Left ventricle myocardium inferior (tissue), 1 donor: Measurements from ENCODE around the gene PRIM2. TPM values are rescaled to one million over a fixed set of nuclear protein-coding genes. Genes with fewer than 3 reads are reported as not detected.
"Not testable (repeated sequence)": the region's sequence is repeated elsewhere in the genome, so short reads cannot be mapped to it uniquely, and the experiment has no call there.

Source experiments
- DNase-seq: peaks from one replicate; pipeline ENCODE4 v3.0.0-alpha.2; 2020
- H3K27ac ChIP-seq: fragments of 200-600 bp; replicated peaks from 2 replicates; pipeline ENCODE4 v1.8.0; 2021
- H3K27me3 ChIP-seq: fragments of 200-600 bp; 2 replicates; pipeline ENCODE4 v1.8.0; 2021; ENCODE audit warnings: low read depth
- H3K36me3 ChIP-seq: fragments of 200-600 bp; 2 replicates; pipeline ENCODE4 v1.8.0; 2021
- H3K4me1 ChIP-seq: fragments of 200-600 bp; 2 replicates; pipeline ENCODE4 v1.8.0; 2021
- H3K4me3 ChIP-seq: fragments of 200-600 bp; 2 replicates; pipeline ENCODE4 v1.8.0; 2021; ENCODE audit warnings: mild to moderate bottlenecking, moderate library complexity
- H3K9me3 ChIP-seq: fragments of 200-600 bp; replicated peaks from 2 replicates; pipeline ENCODE4 v1.8.0; 2021
- CTCF ChIP-seq: fragments of 200-600 bp; IDR thresholded peaks from 2 replicates; pipeline ENCODE4 v1.8.0; 2021; ENCODE audit warnings: antibody characterized with exemption, mild to moderate bottlenecking, borderline replicate concordance
- intact Hi-C: fragments of 100-400 bp; cut with micrococcal nuclease; formaldehyde crosslinking; loops from one replicate; pipeline ENCODE4 v1.11.0; 2022
- total RNA-seq: library from RNA; stranded (reverse); fragmentation: NEBNext Ultra II Directional; extraction: Animal tissue kit (Norgen Biotek cat#: 25700); gene quantifications from one replicate; pipeline ENCODE4 v1.2.1, GENCODE V29; 2021
- donor health status: DM: no; HTN: yes; CAD: no; lungs with severe emphysema.

Gene PRIM2
- total RNA-seq, 1 donor from 2014 or later: 3.2 TPM

- Histone ChIP-seq H3K4me3 (no peak overlapping the region), H3K4me1 (no peaks in the 10 kb centered on the region), H3K9me3 (no peaks in the 10 kb centered on the region), H3K36me3 (no peaks in the 10 kb centered on the region), H3K27me3 (no peaks in the 10 kb centered on the region), H3K27ac (no peak overlapping the region)
- intact Hi-C loops: no loop called here
- no peak for TF ChIP-seq CTCF
- no peak for DNase-seq
Measured at GRCh38 chr6:57342148-57342669, 24.8 kb downstream of the PRIM2 start.

DNA sequence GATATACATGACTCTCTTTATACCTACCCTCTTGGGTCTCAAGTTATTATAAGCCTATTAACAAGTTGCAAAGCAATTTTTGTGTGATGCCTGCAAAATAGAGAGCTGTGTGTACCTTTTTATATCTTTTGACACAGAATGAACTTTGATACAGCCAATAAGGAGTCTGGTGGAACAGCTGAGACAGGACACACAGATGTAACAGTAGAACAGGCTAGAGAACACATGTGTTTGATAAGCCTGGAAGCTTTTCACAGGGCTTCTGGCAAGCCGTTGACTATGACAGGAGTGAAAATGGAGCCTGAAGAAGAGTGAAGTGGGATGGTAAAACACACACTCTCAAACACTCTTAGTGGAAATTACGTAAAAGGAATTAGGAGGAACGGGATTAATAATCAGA, 25.9 kb downstream of the PRIM2 start:
- H3K4me3 ChIP-seq, H3K27ac ChIP-seq, intact Hi-C loops, H3K27me3 ChIP-seq, H3K36me3 ChIP-seq, H3K9me3 ChIP-seq, DNase-seq, H3K4me1 ChIP-seq: not testable (repeated sequence)

GRCh38 chr6:57346715-57347114, 29.3 kb downstream of the PRIM2 start:
- H3K4me3 ChIP-seq, H3K27ac ChIP-seq, intact Hi-C loops, H3K4me1 ChIP-seq, DNase-seq, H3K27me3 ChIP-seq, H3K9me3 ChIP-seq, H3K36me3 ChIP-seq: not testable (repeated sequence)

GRCh38 chr6:57347597-57347996, 30.2 kb downstream of the PRIM2 start:
- H3K27ac ChIP-seq, intact Hi-C loops, H3K4me1 ChIP-seq, H3K4me3 ChIP-seq, H3K36me3 ChIP-seq, H3K27me3 ChIP-seq, H3K9me3 ChIP-seq, DNase-seq: not testable (repeated sequence)

DNA sequence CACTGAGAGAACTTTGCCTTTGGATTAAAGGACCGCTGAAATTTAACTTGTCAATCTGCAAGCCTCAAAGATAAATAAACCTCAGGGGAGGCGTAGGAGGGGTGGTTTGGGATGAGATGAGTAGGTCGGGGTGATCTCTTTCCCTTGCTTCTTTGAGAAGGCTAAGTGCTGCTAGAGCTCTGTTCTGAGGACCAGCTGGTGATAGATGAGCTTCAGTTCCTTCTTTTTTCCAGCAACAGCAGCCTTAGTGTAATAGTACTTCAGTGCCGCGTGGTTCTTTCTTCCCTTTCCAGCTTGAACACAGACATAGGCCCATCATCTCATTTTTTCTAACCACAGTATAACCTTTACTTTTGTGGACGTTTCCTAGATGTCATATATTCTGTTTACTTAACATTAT, 33.0 kb downstream of the PRIM2 start:
- intact Hi-C loops, H3K4me1 ChIP-seq, H3K4me3 ChIP-seq, H3K36me3 ChIP-seq, H3K9me3 ChIP-seq, H3K27ac ChIP-seq, DNase-seq, H3K27me3 ChIP-seq: not testable (repeated sequence)

- H3K9me3 ChIP-seq, DNase-seq, H3K4me1 ChIP-seq, intact Hi-C loops, H3K27me3 ChIP-seq, H3K27ac ChIP-seq, H3K4me3 ChIP-seq, H3K36me3 ChIP-seq: not testable (repeated sequence)
Measured at GRCh38 chr6:57352596-57352995, 35.2 kb downstream of the PRIM2 start.

- H3K4me1 ChIP-seq, H3K27ac ChIP-seq, H3K9me3 ChIP-seq, DNase-seq, intact Hi-C loops, H3K4me3 ChIP-seq, H3K27me3 ChIP-seq, H3K36me3 ChIP-seq: not testable (repeated sequence)
Measured at GRCh38 chr6:57358319-57358718, 40.9 kb downstream of the PRIM2 start.

DNA sequence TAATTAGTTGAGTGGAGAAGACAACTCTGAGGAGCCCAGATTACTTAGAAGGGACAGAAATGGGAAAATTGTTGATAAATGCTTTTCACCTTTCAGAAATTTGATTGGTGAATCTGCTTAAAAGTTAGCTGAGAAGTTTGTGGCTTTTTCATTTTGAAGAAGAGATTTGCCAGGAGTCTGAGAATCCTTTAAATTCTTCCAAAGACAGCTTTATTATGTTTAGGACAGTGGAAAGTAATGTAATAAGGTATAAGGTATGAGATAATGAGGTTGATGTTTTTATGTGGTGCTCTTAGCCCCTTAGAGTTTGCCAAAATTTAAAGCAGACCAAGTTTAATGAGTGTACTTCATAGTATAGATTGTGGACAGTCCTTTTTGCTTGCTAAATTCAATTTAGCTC, 42.3 kb downstream of the PRIM2 start:
- H3K4me3 ChIP-seq, H3K36me3 ChIP-seq, H3K27me3 ChIP-seq, intact Hi-C loops, H3K4me1 ChIP-seq, DNase-seq, H3K9me3 ChIP-seq, H3K27ac ChIP-seq: not testable (repeated sequence)

- intact Hi-C loops, H3K9me3 ChIP-seq, H3K4me3 ChIP-seq, DNase-seq, H3K4me1 ChIP-seq, H3K27me3 ChIP-seq, H3K27ac ChIP-seq, H3K36me3 ChIP-seq: not testable (repeated sequence)
Measured at GRCh38 chr6:57362340-57362739, 44.9 kb downstream of the PRIM2 start.

DNA sequence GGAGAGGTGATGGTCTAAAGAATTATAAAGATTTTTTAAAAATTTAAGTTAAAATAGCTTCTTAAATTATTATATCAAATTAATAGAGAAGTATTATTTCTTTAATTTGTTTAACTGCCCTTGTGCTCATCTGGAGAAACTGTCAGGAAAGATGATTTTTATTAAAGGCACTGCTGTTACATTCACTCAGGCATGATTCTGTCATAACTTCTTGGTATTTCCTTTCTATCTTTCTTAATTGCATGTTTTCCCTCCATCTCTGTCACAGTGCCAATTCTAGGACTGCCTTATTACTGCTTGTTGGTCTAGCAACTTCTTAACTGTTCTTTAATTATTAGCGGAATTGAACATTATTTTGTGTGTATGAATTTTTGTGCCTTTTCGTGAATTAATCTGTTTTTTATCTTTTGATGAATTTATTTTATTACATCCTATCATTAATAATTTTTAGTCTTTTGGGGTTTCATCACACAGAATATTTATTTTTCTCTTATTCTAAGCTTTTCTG, 47.7 kb downstream of the PRIM2 start:
- H3K4me1 ChIP-seq, H3K36me3 ChIP-seq, DNase-seq, H3K9me3 ChIP-seq, H3K27ac ChIP-seq, intact Hi-C loops, H3K27me3 ChIP-seq, H3K4me3 ChIP-seq: not testable (repeated sequence)

- H3K9me3 ChIP-seq, H3K27me3 ChIP-seq, H3K4me3 ChIP-seq, H3K36me3 ChIP-seq, intact Hi-C loops, DNase-seq, H3K4me1 ChIP-seq, H3K27ac ChIP-seq: not testable (repeated sequence)
Measured at GRCh38 chr6:57368965-57369731, 51.7 kb downstream of the PRIM2 start.

DNA sequence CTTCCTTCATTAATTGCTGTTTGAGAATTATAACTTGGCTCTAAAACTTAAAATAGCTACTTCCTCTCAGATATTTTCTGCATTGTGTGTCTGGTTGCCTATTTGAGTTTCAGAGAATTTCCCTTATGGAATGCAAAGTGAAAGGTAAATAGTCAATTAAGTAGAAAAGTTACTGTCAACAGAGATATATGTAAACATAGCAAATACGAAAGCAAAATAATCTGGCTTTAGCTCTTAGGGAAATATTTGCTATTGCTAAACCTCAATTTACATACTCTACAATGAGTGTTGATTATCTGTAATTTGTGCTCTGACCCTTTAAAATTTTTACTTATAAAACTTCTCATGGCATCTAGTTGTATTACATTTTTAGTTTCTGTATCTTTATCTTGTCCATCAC, 54.3 kb downstream of the PRIM2 start:
- H3K4me3 ChIP-seq, H3K27ac ChIP-seq, H3K27me3 ChIP-seq, H3K4me1 ChIP-seq, DNase-seq, H3K9me3 ChIP-seq, H3K36me3 ChIP-seq, intact Hi-C loops: not testable (repeated sequence)

- DNase-seq, H3K27me3 ChIP-seq, H3K27ac ChIP-seq, intact Hi-C loops, H3K4me1 ChIP-seq, H3K4me3 ChIP-seq, H3K36me3 ChIP-seq, H3K9me3 ChIP-seq: not testable (repeated sequence)
Measured at GRCh38 chr6:57374764-57375163, 57.3 kb downstream of the PRIM2 start.
